Head of caudate nucleus (tissue), 42 donors: ENCODE measurements around the gene MAP2K2.

Source experiments
- DNase-seq, 42 donors: peaks; one replicate each; pipeline versions ENCODE4 v3.0.0 to v3.0.0-alpha.2; 2020 to 2021; ENCODE audit warnings: mixed read lengths in 7 of 42
- intact Hi-C: fragments of 100-400 bp; cut with DNase I; formaldehyde crosslinking; loops from one replicate; pipeline ENCODE4 v1.15.0; 2022

Gene MAP2K2

DNA sequence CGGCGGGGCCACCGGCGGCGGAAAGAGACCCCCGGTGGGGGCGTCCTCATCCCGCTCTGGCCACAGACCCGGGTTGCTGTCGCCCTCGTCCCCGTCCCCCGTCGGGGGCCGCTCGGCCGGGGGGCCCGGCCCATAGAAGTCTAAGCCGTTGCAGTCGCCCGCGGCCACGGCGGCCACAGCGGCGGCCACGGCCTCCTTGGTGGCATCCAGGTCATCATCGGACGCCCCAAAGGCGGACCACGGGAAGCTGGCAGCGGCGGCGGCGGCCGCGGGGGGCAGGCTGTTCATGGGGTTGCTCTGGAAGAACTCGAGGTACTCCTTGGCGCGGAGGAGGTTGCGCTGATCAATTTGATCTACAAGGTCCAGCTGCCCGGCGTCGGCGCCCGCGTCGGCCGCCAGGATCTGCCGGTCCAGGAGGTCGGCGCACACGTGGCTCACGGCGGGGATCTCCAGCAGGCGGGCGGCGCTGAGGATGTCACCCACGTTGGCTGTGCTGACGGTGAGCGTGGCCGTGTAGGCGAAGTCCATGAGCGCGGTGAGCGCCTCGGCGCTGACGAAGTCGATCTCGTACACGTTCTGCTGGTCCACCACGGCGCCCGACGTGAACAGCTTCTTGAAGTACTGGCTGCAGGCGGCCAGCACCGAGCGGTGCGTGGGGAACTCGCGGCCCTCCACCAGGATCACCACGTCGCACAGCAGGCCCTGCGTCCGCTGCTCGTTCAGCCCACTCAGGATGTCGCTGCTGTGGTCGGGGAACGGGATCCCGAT, 69.3 kb downstream of the MAP2K2 start:
- DNase-seq = peak in 1 of 42 donors; percentile 14
- intact Hi-C loops = no loop called here

DNA sequence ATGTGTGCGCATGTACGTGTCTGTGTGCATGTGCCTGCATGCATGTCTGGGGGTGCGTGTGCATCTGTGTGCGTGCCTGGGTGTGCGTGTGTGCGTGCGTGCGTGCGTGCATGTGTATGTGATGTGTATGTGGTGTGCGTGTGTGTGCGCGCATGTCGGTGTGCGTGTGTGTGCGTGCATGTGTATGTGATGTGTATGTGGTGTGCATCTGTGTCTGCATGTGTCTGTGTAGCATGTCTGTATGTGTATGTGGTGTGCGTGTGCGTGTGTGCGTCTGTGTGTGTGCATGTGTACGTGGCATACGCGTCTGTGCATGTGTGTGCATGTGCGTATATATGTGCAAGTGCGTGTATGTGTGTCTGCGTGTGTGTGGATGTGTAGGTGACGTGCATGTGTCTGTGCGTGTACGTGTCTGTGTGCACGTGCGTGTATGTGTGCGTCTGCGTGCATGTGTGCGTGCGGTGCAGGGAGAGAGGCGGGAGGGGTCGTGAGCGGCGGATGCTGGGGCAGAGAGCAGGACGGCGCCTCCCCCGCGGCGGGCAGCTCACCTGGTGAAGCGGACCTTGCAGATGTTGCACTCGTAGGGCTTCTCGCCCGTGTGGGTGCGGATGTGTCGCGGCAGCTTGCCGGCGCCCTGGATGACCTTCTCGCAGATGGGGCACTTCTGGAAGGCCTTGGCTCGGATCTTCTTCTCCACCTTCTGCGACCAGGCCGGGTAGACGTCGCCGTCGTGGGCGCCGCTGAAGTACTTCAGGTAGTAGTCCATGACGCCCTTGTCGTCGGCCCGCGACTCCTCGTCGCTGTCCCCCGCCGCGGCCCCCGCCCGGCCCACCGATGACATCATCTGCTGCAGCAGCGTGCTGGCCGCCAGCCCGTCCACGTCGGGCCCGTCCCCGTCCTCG, 70.2 kb downstream of the MAP2K2 start:
- intact Hi-C loops = no loop called here
- peak in 1 of 42 donors; percentile 14 for DNase-seq

DNA sequence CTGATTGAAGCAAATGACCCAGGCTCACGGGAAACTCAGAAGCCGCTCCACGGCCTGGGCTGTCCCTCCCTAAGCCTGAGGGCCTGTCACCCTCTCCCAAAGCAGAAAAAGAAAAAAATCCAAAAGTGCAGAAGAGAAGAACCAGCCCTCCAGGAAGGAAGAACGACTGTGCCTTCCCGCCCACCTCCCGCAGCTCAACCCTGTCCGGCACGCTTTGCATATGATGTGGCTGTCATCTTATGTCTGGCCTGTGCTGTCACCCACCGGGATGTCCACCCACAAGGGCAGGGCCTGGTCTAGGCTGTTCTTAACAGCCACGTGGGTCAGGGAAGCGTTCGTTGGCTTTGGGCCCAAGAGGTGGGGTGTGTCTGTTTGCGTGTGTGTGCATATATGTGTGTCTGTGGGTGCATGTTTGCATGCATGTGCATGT, 70.9 kb downstream of the MAP2K2 start:
- intact Hi-C loops = no loop called here
- DNase-seq = no peak

DNA sequence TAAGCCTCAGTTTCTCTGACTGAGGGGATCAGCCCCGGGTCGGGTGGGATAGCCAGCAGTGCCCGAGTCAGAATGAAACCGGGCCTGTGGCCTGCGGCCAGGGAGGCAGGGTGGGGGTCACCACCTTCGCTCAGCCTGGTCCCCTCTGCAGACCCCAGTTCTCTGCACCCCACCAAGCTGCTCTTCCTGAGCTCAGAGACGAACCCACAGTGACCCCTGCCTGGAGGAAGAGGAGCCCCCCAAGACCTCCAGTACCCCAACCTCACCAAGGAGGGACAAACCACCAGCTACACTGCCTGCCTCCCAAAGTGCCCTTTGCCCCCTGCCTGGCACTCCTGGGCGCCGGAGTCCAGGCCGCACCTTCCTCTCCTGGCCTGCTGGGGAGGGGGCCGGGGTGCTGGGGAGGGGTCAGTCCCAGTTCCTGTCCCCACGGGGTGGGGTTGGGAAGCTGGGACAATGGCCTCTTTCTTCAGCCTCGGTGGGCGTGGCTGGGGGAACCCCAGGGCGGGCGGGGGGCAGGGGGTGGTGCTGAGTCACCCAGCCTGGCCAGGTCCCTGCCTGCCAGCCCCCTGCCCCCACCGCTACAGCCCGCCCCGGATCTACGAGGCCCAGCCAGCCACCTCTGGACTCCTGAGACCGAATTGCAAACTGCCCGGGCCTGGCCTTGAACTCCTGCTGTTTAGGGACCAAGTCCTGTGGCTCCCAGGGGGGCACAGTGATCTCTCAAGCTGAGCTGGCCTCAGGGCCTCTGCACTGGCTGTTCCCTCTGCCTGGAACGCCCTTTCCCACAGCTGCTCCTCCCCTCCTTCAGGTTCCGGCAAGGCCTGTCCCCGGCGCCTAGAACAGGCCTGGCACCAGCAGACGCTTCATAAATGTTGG, 71.6 kb downstream of the MAP2K2 start:
- peak in 31 of 42 donors; percentile 39 to 87 (median 62) for DNase-seq
- intact Hi-C loops = no loop called here

DNA sequence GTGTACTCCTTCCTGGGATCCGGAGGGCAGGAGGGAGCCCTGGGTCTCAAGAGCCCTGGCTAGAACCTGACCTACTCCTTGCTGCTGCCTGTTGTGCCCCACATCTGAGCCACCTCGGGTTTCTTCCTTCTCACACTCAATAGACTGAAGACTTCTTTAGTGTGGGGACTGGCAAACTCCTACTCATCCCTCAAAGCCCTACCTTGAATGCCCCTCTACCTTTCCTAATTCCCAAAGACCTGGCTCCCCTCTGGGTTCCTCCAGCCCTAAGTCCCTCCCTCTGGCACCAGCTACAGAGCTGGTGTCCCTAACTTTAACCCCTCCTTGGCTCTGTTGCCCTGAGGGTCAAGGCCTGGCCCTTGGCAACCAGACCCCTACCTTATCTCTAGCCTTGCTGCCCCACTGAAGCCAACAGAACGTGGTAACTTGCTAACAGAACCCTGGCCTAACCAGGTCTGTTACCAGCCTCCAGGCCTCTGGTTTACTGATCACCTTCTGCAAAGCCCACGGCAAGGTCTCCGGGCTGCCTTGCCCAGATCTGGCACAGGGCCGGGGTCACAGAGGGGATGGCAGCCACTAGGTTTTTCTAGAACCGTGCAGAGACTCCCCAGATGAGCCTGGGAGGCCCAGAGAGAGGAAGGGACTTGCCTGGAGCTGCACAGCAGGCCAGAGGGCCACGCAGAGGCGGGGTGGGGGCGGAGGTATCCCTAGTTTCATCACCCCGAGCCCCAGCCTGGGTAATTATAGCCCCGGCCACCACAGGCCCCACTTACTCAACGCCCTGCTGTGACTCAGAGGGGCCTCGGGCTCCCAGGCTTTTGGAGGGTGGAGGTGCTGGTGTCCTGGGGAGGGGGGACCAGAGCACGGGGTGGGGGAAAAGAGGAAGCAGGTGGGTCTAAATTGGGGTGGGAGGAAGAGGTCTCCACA, 72.5 kb downstream of the MAP2K2 start:
- intact Hi-C loops = no loop called here
- DNase-seq = peak in 1 of 42 donors; percentile 42

DNA sequence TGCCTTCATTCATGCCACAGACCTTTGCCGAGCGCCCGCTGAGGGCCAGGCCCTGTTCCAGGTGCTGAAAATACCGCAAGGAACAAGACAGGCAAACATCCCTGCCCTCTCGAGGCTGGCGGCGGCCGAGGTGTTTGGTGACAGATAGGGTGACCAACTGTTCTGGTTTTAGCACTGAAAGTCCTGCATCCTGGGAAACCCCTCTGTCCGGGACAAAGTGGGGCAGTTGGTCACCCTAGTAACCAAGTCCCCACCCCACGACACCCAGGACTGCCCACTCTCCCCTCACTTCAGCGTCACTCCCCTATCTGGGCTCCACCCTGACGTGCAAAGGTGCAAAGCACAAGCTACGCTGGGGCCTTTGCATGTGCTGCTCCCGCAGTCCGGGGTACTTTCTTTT, 74.5 kb downstream of the MAP2K2 start:
- intact Hi-C loops = no loop called here
- DNase-seq = no peak

DNA sequence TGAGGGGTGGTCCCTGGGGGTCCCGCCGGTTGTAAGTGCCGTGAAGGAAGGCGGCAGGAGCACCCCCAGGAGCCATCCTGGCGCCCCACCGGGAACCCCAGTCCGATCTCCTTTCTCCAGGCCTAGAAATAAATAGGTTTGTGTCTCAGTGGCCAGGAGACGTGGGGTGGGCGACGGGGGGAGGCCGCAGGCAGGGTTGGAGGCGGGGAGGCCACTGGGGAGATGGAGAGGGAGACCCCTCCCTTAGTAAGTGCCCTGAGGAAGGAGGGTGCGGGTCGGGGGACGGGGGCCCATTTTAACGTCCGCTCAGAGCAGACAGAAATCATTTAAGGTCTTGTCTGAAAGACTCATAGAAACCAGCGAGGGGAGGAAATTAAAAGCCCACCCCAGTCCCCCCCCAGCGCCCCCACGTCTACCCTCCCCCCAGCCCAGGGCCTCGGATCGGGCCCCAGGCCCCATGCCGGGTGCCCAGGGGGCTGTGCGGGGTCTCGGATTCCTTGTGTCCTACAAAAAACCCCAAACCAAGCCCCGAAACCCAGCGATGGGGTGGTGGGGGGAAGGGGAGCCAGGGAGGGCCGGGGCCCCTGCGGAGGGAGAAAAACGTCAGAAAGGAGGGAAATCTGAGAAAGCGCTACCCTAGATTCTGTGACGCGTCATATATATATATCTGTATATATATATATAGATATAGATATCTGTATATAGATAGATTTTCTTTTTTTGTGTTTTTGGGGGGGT, 76.8 kb downstream of the MAP2K2 start:
- no peak for DNase-seq
- intact Hi-C loops = no loop called here

DNA sequence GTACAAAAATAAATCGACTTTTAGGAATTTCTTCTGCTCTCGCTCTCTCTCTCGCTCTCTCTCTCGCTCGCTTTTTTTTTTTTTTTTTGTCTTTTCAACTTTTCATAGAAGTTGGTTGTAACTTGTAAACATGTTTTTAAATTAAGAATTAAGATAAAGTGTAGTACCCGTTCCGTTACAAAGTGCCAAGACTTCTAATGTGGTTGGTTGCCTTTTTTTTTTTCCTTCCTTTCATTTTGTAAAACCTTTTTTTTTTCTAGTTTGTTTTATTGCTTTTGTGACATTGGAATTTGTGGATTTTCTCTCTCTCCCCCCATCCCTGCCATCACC, 77.6 kb downstream of the MAP2K2 start:
- no peak for DNase-seq
- intact Hi-C loops = no loop called here

DNA sequence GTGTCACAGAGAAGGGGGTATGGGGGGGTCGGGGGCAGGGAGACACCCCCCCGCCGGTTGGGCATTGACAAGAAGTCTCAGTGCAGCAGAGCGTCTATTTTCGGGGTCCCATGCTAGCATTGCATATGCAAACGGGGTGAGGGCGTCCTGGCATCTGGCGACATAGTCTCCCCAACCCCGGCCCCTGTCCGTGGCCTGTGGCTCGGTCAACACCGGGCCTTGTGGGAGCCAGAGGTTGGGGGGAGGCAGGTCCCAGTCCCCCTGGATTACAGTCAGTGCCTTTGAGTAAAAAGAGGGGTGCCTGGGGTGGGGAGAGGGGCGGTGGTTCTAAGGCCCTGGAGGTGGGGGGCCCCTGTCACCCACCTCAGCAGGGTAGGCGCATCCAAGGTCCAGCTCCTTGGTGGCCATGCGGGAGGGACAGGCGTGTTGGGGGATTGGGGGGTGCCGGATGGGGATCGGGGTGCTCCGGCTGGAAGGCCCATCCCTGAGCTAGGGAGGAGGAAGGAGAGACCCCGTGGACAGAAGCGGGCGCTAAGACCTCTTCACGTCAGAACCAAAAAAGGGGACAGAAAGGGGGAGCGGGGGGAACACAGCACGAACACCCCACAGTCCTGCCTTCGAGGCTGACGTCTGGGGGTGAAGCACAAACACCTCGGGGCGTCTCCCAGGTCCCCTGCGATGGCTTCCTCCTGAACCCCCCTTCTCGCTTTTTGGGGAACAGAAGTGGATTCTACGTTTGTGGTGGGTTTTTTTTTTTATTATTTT, 78.1 kb downstream of the MAP2K2 start:
- DNase-seq = no peak
- intact Hi-C loops = no loop called here

DNA sequence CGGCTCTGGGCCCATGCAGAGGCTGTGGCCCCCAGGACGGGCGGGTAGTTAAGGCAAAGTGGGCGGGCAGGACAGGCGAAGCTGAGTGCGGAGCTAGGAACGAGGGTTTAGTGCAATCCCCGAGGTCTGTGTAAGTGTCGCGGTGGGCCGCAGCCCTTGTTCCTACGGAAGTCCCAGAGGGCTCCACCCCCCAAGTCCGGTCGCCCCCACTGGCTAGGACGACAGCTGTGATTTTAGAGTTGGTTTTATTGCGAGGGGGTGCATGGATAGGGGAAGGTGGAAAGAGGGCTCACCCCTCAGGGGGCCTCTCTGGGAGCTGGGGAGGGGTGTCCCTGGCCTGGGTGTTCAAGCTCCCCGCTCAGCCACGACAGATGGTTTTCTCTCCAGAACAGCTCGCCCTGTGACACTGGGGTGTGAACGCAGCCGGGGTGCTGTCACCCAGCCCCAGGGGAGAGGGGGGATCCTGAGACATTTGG, 78.9 kb downstream of the MAP2K2 start:
- DNase-seq = no peak
- intact Hi-C loops = no loop called here

DNA sequence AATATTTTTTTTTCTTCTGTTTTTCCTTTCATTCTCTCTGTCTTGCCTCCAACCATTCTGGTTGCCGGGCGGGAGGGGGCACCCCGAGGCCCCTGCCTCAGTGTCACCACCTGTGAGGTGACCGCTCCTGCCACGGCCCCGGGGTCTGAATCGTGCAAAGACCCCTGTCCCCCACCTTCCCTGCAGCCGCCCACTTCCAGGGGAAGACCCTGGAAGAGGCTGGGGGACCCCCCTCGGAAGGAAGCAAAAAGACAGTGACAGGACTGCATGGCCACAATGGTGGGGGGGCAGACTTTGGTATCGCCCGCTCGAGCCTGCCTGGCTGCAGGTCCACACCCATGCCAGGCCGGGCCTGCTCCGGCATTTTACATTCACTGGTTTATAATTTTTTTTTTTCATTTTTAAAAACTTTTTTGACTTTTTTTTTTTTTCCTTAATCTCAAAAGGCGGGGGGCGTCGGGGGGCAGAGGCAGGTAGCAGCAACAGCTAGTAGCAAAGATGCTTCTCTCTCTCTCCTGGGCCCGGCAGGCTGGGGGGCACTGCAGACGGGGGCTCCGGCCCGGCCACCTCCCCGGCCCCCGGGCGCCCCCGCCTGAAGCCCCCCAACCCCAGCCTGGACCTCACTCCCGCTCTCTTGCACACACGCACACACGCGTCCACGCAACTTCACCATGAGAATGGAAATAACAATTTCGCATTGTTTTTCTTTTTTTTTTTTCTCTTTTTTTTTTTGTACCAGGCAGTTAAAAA, 79.8 kb downstream of the MAP2K2 start:
- intact Hi-C loops = no loop called here
- no peak for DNase-seq

DNA sequence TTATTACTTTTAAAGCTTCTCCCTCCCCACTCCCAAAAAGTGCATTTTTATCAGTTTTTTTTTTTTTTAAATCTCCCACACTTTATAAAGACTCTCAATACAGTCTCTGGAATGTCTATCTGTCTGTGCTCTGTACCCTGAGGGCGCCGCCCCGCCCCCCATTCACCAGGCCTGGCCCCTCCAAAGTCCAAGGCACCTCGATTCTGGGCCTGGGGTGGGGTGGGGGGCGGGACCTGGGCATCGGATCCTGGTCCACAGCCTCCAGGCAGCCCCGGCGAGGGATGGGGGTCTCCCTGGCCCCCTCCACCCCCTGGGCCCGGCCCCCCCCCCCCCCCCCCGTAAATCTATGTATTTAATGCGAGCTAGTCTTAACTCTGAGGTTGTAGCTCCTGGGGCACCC, 80.5 kb downstream of the MAP2K2 start:
- intact Hi-C loops = no loop called here

DNA sequence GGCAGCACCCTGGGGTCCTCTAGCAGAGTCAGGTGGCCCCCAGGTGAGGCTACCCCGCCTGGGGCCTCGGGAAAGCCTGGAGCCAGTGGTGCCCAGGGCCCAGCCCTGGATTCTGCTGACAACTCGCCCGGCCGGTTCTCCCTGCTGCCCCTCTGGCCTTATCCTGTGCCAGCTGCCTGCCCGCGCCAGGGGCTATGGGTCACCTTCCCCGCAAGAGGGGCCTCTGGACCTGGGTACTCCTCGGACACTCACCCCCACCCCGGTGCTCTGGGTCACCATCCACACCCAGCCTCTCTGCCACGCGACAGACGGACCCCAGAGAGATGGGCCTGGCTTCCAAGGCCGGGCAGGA, 81.2 kb downstream of the MAP2K2 start:
- intact Hi-C loops = no loop called here
- DNase-seq = no peak

More for the DNA sequence above, 80.5 kb downstream of the MAP2K2 start:
- DNase-seq = no peak

DNA sequence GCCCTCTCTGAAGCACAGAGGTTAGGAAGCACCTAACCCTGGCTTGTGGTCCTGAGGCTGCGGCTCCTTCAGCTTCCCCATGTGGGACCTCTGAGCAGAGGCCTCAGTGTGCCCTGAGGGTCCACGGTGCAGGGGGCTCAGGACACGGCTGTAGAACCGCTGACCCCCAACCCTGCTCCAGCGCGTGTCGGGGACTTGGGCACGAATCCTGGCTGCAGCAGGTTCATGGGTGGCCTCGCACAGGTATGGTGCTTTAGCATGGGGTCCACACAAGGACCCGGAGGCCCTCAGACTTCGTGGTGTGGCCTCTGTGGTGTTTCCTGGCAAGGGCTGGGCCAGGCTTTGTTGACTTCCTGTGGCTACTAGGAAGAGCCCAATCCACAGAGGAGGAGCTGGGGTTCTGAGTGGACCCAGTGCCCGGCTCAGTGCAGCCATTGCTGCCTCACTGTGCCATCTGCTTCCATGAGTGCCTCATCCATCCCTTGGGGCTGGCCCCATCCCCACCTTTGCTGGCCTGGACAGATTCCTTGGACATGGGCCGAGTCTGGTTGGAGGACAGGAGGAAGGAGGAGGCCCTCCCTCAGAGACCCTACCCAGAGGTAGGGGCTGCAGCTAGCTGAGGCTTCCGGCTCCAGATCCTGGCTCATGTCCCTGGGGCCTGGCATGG, 81.7 kb downstream of the MAP2K2 start:
- intact Hi-C loops = no loop called here
- DNase-seq = peak in 1 of 42 donors; percentile 16
